GM12873 (cell line): ENCODE measurements around the gene RASGRF1.

ENCODE experiments used
- TF ChIP-seq, protein P1 (sequence below): IDR thresholded peaks from 2 replicates; pipeline ENCODE4 v1.5.1; 2012; ENCODE audit warnings: low read depth, mild to moderate bottlenecking, moderate library complexity, low read length, control low read depth; ENCODE audit not compliant: insufficient read depth; ENCODE audit errors: missing control alignments

The RASGRF1 gene

DNA sequence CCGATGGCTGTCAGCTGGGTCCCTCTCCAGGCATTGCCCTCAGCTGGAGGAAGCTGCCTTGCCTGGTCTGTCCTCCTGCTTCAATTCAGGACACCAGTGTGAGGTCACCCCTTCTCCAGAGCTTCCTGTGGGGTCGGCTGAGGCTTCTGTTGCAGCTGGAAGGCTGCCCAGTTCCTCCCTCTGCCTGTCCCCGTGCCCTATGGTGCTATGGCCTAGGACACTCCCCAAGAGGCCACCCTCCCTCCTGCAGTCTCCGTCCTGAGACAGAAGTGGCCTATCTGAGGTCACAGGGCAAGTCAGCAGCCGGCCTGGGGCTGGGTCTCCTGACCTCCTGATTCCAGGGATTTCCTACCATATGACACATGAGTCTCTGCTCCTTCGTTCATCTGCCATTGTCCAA, 57.9 kb downstream of the RASGRF1 start:
- TF ChIP-seq, protein P1, sequence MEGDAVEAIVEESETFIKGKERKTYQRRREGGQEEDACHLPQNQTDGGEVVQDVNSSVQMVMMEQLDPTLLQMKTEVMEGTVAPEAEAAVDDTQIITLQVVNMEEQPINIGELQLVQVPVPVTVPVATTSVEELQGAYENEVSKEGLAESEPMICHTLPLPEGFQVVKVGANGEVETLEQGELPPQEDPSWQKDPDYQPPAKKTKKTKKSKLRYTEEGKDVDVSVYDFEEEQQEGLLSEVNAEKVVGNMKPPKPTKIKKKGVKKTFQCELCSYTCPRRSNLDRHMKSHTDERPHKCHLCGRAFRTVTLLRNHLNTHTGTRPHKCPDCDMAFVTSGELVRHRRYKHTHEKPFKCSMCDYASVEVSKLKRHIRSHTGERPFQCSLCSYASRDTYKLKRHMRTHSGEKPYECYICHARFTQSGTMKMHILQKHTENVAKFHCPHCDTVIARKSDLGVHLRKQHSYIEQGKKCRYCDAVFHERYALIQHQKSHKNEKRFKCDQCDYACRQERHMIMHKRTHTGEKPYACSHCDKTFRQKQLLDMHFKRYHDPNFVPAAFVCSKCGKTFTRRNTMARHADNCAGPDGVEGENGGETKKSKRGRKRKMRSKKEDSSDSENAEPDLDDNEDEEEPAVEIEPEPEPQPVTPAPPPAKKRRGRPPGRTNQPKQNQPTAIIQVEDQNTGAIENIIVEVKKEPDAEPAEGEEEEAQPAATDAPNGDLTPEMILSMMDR = no peak

DNA sequence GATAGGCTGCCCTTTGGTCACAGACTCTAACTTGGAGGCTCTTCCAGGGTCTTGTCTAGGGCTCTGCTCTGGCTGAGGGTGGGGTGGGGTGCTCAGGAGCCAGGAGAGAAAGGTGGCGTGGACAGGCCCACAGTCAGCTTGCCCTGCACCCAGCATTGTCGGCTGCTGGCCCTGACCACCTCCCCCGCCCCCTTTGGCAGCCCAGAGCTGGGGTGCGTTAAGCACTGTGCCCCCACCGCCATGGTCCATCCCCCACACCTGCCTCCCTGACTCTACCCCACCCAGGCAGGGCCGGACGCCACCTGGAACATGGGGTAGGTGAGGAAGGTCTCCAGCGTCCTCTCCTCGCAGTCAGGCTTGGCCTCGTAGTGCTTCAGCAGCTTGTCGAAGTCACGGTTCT, 58.8 kb downstream of the RASGRF1 start:
- TF ChIP-seq, protein P1 = no peak

DNA sequence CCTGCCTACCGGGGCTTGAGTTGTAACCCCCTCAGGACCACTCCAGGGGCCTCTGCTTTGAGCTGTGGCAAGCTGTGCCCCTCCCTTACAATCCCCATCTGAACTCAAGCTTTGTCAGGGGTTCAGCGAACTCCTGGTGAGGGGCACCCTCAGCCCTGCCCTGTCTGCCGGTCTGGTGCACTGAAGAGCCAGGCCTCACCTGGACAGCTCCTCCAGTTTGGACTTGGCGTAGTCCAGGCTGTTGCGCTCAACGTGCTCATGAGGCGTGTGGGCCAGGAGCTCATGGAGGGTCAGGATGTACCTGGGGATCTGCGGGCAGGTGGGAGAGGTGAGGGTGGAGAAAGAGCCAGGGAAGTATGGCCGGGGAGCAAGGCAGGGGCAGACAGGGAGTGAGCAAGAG, 59.4 kb downstream of the RASGRF1 start:
- TF ChIP-seq, protein P1 = no peak

DNA sequence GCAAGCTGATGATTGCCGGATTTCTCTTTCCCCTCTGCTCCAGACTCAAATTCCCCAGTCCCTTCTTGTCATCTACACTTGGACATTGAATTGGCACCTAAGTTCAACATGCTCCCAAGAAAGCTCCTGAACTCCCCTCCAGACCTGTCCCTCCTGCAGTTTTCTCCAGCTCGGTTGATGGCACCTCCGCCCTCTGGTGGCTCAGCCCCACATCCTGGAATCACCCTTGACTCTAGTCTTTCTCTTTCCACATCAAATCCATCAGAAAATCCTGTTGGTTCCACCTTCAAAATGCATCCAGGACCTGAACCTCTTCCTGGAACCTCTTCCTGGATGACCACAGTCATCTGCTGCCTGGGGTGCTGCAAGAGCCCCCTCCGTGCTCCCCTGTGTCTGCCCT, 60.1 kb downstream of the RASGRF1 start:
- TF ChIP-seq, protein P1 = peak; percentile 12

DNA sequence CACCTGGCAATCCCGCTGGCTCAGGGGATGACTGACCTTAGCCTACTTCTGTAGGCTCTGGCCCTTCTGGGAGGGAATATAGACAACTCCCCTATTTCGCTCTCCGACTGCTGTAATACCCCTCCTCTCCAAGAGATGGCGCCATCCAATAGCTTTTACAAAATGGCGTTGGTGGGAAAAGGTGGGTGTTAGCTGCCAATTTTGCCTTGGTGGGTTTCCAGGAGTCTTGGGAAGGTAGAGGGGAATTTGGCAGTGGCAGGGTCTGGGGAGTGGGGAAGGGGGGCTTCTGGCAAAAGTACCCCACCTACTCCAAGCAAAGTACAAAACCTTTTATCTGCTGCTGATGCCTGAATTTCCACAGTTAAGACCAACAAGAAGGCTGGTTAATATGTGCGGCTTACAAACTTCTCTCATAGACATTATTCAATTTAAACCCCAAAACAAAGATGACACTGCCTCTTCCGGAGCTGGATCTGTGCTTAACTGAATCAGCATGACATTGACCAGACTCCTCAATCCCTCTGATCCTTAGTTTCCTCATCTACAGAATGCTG, 62.1 kb downstream of the RASGRF1 start:
- TF ChIP-seq, protein P1 = peak; percentile 93

DNA sequence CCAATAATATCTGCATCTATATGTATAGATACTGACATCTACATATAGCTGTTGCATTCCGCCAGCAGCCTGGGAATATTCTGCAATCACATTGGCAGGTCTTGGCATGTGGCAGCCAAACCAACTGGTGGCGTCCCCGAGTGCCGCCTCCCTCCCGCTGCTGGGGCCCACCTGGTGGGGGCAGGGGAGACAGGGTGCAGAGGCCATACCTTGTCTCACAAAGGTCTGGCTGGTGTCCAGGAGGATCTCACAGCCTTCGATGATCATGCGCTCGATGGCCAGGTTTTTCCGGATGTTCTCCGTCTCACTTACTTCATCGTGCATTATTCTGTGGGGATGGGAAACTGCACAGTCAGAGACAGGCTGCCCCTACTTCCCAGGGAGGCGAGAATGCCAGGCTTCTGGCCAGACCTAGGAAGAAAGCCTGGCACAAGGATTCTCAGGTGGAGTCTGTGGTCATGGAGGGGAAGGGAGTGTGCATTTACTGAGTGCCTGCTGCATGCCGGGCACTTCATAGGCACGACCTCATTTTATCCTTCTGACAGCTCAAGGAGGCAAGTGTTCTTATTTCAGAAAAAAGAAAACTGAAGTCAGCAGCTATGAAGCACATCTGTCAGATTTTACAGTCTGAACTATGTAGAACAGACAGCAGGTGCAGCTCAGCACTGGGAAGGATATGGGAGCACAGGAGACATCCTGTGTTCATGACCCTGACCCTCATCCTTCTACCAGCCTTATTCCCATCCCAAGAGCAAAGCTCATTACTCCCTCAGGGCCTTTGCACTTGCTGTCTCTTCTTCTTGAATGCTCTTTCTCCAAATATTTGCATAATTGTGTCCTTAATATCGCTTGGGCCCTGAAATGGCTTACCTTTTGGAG, 62.8 kb downstream of the RASGRF1 start:
- TF ChIP-seq, protein P1 = no peak

DNA sequence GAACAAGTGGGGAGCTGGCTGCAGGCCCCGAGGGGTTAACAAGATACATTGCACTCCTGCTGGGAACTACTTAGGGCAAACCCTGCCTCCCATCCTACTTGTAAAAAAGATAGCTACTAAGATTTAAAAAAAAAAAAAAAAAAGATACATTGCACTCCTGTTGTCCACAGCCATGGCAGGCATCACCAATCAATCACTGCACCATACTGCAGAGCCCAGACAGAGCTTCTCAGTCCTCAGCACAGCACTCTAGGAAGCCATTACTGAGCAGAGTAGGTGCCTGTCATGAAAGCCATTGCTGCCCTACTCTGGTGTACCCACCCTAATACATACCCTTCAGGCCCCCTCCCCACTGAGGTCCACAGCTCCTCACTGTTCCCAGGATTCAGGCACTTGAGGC, 64.8 kb downstream of the RASGRF1 start:
- TF ChIP-seq, protein P1 = no peak
